Stimulated activated CD8-positive, alpha-beta memory T cell treated with anti-CD3 and anti-CD28 coated beads, Interleukin-4, amount 100 ng/mL, for 48 hours (primary cell): ENCODE results near the gene KCNJ6.

Experiments used
- DNase-seq: peaks from one replicate; pipeline ENCODE4 v3.0.0-alpha.2; 2020

The KCNJ6 gene

GRCh38 chr21:37562920-37563640 lies 353.2 kb downstream of the KCNJ6 start:
- peak; percentile 48 for DNase-seq

- DNase-seq, result no peak
Observed at GRCh38 chr21:37561941-37562919, 354.0 kb downstream of the KCNJ6 start.

GRCh38 chr21:37561506-37561905 lies 354.8 kb downstream of the KCNJ6 start:
- no peak for DNase-seq

GRCh38 chr21:37560385-37560784 lies 355.9 kb downstream of the KCNJ6 start:
- DNase-seq, result no peak

GRCh38 chr21:37558676-37559211 lies 357.5 kb downstream of the KCNJ6 start:
- DNase-seq, result no peak
